Retinal pigment epithelial cell (primary cell): Measurements from ENCODE around the gene ANTXR2.

Experiments
- DNase-seq: peaks from one replicate; pipeline ENCODE4 v3.0.0-alpha.2; 2010; ENCODE audit warnings: low read depth
- H3K4me3 ChIP-seq: 2 replicates; pipeline ENCODE4 v1.5.1; 2011; ENCODE audit warnings: mild to moderate bottlenecking, low read length, control low read depth, moderate library complexity
- TF ChIP-seq, protein P1 (sequence below): conservative IDR thresholded peaks from 2 replicates; pipeline ENCODE4 v1.5.1; 2011; ENCODE audit warnings: low read depth, low read length, control low read depth, inconsistent platforms

The ANTXR2 gene

DNA sequence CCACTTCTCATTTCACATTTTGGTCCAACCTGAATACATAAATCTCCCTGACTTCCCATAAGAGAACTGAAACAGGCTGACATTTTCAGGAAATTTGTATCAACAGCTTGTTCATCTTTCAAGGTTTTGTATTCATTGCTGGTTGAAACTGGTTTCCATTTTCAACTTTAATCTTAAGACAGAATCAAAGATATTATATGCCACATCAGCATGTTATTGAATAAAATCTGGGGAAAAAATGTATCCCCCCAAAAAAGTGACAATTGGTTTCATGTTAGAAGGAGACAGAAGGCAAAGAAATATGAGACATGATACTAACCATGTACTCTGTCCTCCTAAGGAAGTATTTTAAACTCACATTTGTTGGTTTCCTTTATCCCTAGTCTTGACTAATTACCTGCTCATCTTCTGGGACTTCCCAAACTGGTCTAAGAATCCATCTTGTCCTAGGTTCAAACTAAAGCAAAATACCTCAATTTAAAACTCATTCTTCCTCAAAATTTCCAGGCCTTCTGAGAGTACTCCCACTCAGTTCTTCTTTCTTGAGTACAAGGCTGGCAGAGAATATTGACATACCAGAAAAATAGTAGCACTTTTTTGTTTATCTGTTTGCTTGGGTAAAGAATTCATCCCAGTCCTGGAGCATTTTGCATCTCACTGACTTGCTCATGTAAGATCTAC, 3.1 kb upstream of the ANTXR2 start:
- DNase-seq: no peak
- H3K4me3 ChIP-seq: no peak overlapping the region
- TF ChIP-seq, protein P1, sequence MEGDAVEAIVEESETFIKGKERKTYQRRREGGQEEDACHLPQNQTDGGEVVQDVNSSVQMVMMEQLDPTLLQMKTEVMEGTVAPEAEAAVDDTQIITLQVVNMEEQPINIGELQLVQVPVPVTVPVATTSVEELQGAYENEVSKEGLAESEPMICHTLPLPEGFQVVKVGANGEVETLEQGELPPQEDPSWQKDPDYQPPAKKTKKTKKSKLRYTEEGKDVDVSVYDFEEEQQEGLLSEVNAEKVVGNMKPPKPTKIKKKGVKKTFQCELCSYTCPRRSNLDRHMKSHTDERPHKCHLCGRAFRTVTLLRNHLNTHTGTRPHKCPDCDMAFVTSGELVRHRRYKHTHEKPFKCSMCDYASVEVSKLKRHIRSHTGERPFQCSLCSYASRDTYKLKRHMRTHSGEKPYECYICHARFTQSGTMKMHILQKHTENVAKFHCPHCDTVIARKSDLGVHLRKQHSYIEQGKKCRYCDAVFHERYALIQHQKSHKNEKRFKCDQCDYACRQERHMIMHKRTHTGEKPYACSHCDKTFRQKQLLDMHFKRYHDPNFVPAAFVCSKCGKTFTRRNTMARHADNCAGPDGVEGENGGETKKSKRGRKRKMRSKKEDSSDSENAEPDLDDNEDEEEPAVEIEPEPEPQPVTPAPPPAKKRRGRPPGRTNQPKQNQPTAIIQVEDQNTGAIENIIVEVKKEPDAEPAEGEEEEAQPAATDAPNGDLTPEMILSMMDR: no peak

GRCh38 chr4:80074651-80075050, 1.6 kb upstream of the ANTXR2 start:
- TF ChIP-seq, protein P1: no peak
- DNase-seq: no peak
- no peak overlapping the region for H3K4me3 ChIP-seq

DNA sequence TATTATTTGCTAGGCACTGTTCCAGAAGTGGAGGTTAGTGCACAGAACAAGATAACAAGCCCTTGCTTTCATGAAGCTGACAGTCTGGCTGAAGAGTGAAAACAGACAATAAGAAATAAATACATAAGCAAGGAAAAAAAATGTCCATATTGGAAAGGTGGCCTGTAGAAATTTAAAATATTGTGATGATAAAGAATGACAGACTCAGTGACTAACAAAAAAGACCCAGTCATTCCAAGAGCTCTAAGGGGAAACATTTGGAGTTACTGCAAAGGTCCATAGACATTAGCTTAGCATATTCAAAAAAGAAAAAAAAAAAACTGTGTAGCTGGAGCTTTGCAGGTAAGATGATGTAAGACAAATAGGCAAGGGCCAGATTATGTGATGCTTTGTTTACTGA, 1.0 kb upstream of the ANTXR2 start:
- DNase-seq: no peak
- TF ChIP-seq, protein P1: no peak
- H3K4me3 ChIP-seq: no peak overlapping the region

DNA sequence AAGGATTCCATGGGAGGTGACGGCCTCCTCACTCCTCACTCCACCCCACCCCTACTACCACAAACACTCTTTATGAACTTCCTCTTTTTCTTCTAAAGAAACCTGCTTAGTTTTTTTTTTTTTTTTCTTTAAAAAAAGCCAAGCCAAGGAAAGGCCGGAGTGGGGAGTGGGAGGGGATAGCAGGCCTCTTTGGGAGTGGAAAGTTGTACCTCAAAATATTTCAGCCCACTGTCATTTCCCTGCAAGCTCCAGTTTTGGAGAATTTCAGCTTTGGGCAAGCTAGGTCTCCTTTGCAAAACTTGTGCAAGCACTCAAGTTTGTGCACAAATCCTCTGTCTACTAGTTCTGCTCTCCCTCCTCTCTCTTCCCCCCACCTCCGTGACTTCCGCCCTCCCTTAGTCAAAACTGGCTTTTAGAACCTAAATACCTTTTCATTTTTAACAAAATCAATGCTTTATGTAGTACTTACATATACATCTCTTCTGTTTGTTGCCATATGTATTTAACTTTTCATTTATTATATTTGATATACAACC, 512 bp upstream of the ANTXR2 start:
- DNase-seq: no peak
- TF ChIP-seq, protein P1: no peak
- H3K4me3 ChIP-seq: peak overlapping the region; percentile 82

DNA sequence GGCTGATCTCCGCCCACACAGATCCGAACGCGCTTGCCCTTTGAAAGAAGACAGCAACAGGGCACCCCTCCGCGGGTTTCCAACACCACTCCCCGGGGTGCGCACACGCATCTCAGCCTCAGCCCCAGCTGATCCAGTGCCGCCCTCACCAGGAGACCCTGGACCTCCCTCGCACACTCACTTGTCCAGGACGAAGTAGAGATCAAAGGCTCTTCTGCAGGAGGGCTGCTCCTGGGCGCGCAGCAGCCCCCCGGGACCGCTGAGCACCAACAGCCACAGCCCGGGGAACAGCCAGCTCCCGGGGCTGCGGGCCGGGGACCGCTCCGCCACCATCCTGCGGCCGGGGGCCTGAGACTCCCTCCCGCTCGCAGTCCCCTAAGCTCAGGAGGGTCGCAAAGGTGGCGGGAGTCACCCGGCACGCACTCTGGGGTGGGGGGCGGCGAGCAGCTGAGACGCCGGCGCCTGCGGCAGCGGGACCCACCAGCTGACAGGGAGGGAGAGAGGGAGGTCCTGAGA, 743 bp downstream of the ANTXR2 start:
- no peak for DNase-seq
- peak overlapping the region; percentile 82 for H3K4me3 ChIP-seq
- TF ChIP-seq, protein P1: no peak

GRCh38 chr4:80071604-80072227, 1.3 kb downstream of the ANTXR2 start:
- peak overlapping the region; percentile 82 for H3K4me3 ChIP-seq
- DNase-seq: no peak
- TF ChIP-seq, protein P1: no peak
